Activated T-cell treated with anti-CD3 and anti-CD28 coated beads, Interleukin-2, amount 50 U/mL, for 4 hours (primary cell): ENCODE measurements around the gene TAPT1. TPM values are rescaled to one million over a fixed set of nuclear protein-coding genes. Genes with fewer than 3 reads are reported as not detected.
"Not testable (repeated sequence)": the region's sequence is repeated elsewhere in the genome, so short reads cannot be mapped to it uniquely, and the experiment has no call there.

Source experiments
- ATAC-seq, 2 donors: fragments of 200-7000 bp; cut with Tn5 transposase; one replicate each; pipeline ENCODE4 v1.10.0; 2021
- DNase-seq: peaks from one replicate; pipeline ENCODE4 v3.0.0-alpha.2; 2020
- H3K27me3 Mint-ChIP-seq: one replicate; pipeline ENCODE4 v1.8.0; 2021; ENCODE audit warnings: low read depth, mixed read lengths
- H3K36me3 Mint-ChIP-seq: one replicate; pipeline ENCODE4 v1.8.0; 2022; ENCODE audit warnings: mixed read lengths; ENCODE audit not compliant: insufficient read depth
- H3K4me1 Mint-ChIP-seq: one replicate; pipeline ENCODE4 v1.8.0; 2021; ENCODE audit warnings: low read depth, mixed read lengths
- H3K4me3 Mint-ChIP-seq: one replicate; pipeline ENCODE4 v1.8.0; 2021; ENCODE audit warnings: mild to moderate bottlenecking, moderate library complexity, mixed read lengths
- H3K9me3 Mint-ChIP-seq: one replicate; pipeline ENCODE4 v1.8.0; 2021; ENCODE audit warnings: mixed read lengths
- total RNA-seq, 3 donors: library from RNA; stranded (reverse); gene quantifications; one replicate each; pipeline ENCODE4 v1.2.1, GENCODE V29; 2021

Gene TAPT1
- total RNA-seq, 3 donors from 2014 or later, result 16.4 to 20.4 (median 16.7) TPM

GRCh38 chr4:16212138-16212782, 14.0 kb downstream of the TAPT1 start:
- H3K4me1 Mint-ChIP-seq, result peaks cover 64% of the 10 kb centered on the region
- H3K36me3 Mint-ChIP-seq, result peaks cover 48% of the 10 kb centered on the region

GRCh38 chr4:16207409-16207808, 18.9 kb downstream of the TAPT1 start:
- no peak for ATAC-seq
- no peak overlapping the region for H3K4me3 Mint-ChIP-seq
- H3K27me3 Mint-ChIP-seq, result no peaks in the 10 kb centered on the region
- H3K36me3 Mint-ChIP-seq, result peaks cover 33% of the 10 kb centered on the region
- H3K9me3 Mint-ChIP-seq, result no peaks in the 10 kb centered on the region
- peaks cover 43% of the 10 kb centered on the region for H3K4me1 Mint-ChIP-seq
- no peak for DNase-seq

More at GRCh38 chr4:16212138-16212782, 14.0 kb downstream of the TAPT1 start:
- ATAC-seq (no peak), DNase-seq (no peak)
- no peaks in the 10 kb centered on the region for H3K9me3 Mint-ChIP-seq
- no peaks in the 10 kb centered on the region for H3K27me3 Mint-ChIP-seq
- H3K4me3 Mint-ChIP-seq, result no peak overlapping the region

- Mint-ChIP-seq H3K27me3 (no peaks in the 10 kb centered on the region), H3K36me3 (peaks cover 30% of the 10 kb centered on the region), H3K4me3 (no peak overlapping the region), H3K9me3 (no peaks in the 10 kb centered on the region), H3K4me1 (peaks cover 38% of the 10 kb centered on the region)
- no peak for DNase-seq
- ATAC-seq, result no peak
Measured at GRCh38 chr4:16206848-16207247, 19.4 kb downstream of the TAPT1 start.

GRCh38 chr4:16206301-16206700, 20.0 kb downstream of the TAPT1 start:
- ATAC-seq (no peak), DNase-seq (no peak)
- Mint-ChIP-seq H3K27me3 (no peaks in the 10 kb centered on the region), H3K4me3 (no peak overlapping the region), H3K36me3 (peaks cover 30% of the 10 kb centered on the region), H3K9me3 (no peaks in the 10 kb centered on the region), H3K4me1 (peaks cover 36% of the 10 kb centered on the region)

GRCh38 chr4:16205298-16206164, 20.7 kb downstream of the TAPT1 start:
- Mint-ChIP-seq H3K36me3 (peaks cover 29% of the 10 kb centered on the region), H3K27me3 (no peaks in the 10 kb centered on the region), H3K4me3 (no peak overlapping the region), H3K4me1 (peaks cover 36% of the 10 kb centered on the region), H3K9me3 (no peaks in the 10 kb centered on the region)
- ATAC-seq (peak; percentile 60 to 76), DNase-seq (no peak)

- Mint-ChIP-seq H3K4me1 (peaks cover 38% of the 10 kb centered on the region), H3K36me3 (peaks cover 25% of the 10 kb centered on the region), H3K9me3 (no peaks in the 10 kb centered on the region), H3K27me3 (no peaks in the 10 kb centered on the region), H3K4me3 (no peak overlapping the region)
- DNase-seq, result no peak
- ATAC-seq, result no peak
Measured at GRCh38 chr4:16204505-16204904, 21.8 kb downstream of the TAPT1 start.

GRCh38 chr4:16203083-16203482, 23.2 kb downstream of the TAPT1 start:
- H3K4me1 Mint-ChIP-seq, result peaks cover 32% of the 10 kb centered on the region
- DNase-seq (no peak), ATAC-seq (peak in 1 of 2 donors; percentile 40)
- no peak overlapping the region for H3K4me3 Mint-ChIP-seq
- H3K27me3 Mint-ChIP-seq, result no peaks in the 10 kb centered on the region
- H3K9me3 Mint-ChIP-seq, result no peaks in the 10 kb centered on the region
- peaks cover 18% of the 10 kb centered on the region for H3K36me3 Mint-ChIP-seq

GRCh38 chr4:16202598-16202997, 23.7 kb downstream of the TAPT1 start:
- H3K9me3 Mint-ChIP-seq, result no peaks in the 10 kb centered on the region
- peaks cover 31% of the 10 kb centered on the region for H3K4me1 Mint-ChIP-seq
- H3K36me3 Mint-ChIP-seq, result peaks cover 15% of the 10 kb centered on the region
- H3K27me3 Mint-ChIP-seq, result no peaks in the 10 kb centered on the region
- no peak for DNase-seq
- peak in 1 of 2 donors; percentile 53 for ATAC-seq
- no peak overlapping the region for H3K4me3 Mint-ChIP-seq

GRCh38 chr4:16199093-16199492, 27.2 kb downstream of the TAPT1 start:
- no peaks in the 10 kb centered on the region for H3K27me3 Mint-ChIP-seq
- ATAC-seq, result no peak
- H3K9me3 Mint-ChIP-seq, result no peaks in the 10 kb centered on the region
- no peak overlapping the region for H3K4me3 Mint-ChIP-seq
- no peak for DNase-seq
- H3K4me1 Mint-ChIP-seq, result peaks cover 21% of the 10 kb centered on the region
- peaks cover 11% of the 10 kb centered on the region for H3K36me3 Mint-ChIP-seq

- peaks cover 13% of the 10 kb centered on the region for H3K36me3 Mint-ChIP-seq
- H3K4me3 Mint-ChIP-seq, result no peak overlapping the region
- DNase-seq (no peak), ATAC-seq (no peak)
- no peaks in the 10 kb centered on the region for H3K27me3 Mint-ChIP-seq
- H3K9me3 Mint-ChIP-seq, result no peaks in the 10 kb centered on the region
- peaks cover 25% of the 10 kb centered on the region for H3K4me1 Mint-ChIP-seq
Measured at GRCh38 chr4:16197876-16198665, 28.2 kb downstream of the TAPT1 start.

GRCh38 chr4:16196482-16197393, 29.5 kb downstream of the TAPT1 start:
- Mint-ChIP-seq H3K9me3 (no peaks in the 10 kb centered on the region), H3K36me3 (peaks cover 15% of the 10 kb centered on the region), H3K4me3 (no peak overlapping the region), H3K4me1 (peaks cover 26% of the 10 kb centered on the region), H3K27me3 (no peaks in the 10 kb centered on the region)
- no peak for ATAC-seq
- no peak for DNase-seq

GRCh38 chr4:16195209-16195608, 31.1 kb downstream of the TAPT1 start:
- H3K27me3 Mint-ChIP-seq, result no peaks in the 10 kb centered on the region
- H3K4me3 Mint-ChIP-seq, result no peak overlapping the region
- peaks cover 26% of the 10 kb centered on the region for H3K4me1 Mint-ChIP-seq
- peaks cover 14% of the 10 kb centered on the region for H3K36me3 Mint-ChIP-seq
- ATAC-seq (no peak), DNase-seq (no peak)
- H3K9me3 Mint-ChIP-seq, result no peaks in the 10 kb centered on the region

- Mint-ChIP-seq H3K4me1 (peaks cover 25% of the 10 kb centered on the region), H3K36me3 (peaks cover 18% of the 10 kb centered on the region)
- H3K4me3 Mint-ChIP-seq, H3K9me3 Mint-ChIP-seq, DNase-seq, H3K27me3 Mint-ChIP-seq, ATAC-seq: not testable (repeated sequence)
Measured at GRCh38 chr4:16194798-16195197, 31.5 kb downstream of the TAPT1 start.
